DMS114 treated with DMSO at 0.1 percent for 48 hours (cell line): ENCODE data around the gene GDF15.
"Not testable (repeated sequence)": the region's sequence is repeated elsewhere in the genome, so short reads cannot be mapped to it uniquely, and the experiment has no call there.

Source experiments
- DNase-seq: peaks from one replicate; lab custom pipeline; 2025; ENCODE audit not compliant: unreplicated experiment; lab: John Stamatoyannopoulos, UW

GDF15 gene

GRCh38 chr19:18391509-18392075, 5.6 kb downstream of the GDF15 start:
- DNase-seq, result no peak

DNA sequence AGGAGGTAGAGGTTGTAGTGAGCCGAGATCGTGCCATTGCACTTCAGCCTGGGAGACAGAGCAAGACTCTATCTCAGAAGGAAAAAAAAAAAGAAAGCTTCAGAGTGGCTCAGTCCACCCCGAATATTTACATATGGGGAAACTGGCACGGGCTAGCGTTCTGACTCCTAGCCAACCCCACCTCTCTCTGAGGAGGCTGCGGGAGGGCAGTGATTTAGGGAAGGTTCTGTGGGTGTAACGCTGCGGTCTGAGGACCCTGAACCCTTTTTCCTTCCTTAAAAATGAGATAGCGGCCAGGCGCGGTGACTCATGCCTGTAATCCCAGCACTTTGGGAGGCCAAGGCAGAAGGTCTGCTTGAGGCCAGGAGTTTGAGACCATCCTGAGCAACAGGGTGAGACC, 6.5 kb downstream of the GDF15 start:
- no peak for DNase-seq

DNA sequence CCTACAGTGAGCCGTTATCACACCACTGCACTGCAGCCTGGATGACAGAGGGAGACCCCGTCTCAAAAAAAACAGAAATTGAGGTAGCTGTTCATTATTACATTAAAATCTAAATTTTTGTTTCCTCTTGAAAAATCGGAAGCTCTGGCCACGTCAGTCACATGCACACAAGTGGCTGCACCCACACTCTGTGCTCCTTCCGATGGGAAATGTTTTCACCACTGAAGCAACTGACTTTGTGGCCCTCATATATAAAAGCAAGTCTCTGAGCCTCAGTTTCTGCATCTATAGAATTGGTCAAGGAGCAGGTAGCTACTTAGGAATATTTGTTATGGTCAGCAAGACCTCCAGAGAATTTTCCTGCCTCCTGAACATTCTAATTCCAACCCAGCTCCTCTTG, 7.0 kb downstream of the GDF15 start:
- no peak for DNase-seq

GRCh38 chr19:18393836-18394235, 7.9 kb downstream of the GDF15 start:
- no peak for DNase-seq

DNA sequence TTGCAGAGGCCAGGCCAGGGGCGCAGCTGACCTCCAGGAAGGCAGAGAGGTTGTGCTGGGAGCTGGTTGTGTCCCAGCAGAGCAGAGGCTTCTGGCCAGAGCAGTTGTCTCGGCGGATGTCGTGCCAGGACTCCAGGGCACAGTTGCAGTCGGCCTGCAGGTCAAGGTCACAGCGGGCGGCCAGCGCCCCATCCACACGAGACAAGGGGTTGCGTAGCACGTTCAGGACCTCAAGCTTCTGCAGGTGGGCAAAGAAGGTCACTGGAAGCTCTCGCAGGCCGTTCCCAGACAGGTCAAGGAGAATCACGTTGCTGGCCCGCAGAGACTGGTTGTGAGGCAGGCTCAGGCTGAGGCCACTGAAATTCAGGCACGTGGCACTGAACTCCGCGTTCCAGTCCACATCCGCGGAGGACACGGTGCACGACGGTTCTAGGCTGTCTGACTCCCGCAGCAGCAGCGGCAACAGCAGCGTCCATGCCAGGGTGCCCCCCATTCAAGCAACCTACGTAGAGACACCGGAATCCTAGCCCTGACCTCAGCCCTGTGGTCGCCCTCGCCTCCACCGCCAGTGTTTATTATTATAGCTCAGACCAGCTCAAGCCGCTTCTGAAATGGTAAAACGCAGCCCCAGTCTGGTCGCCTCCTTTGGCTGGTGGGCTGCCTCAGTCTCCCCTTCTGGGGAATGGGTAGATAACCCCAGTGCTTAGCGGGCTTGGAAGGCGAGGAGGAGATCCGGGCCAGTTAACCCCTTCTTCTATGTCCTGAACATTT, 10.7 kb downstream of the GDF15 start:
- DNase-seq, result no peak

DNA sequence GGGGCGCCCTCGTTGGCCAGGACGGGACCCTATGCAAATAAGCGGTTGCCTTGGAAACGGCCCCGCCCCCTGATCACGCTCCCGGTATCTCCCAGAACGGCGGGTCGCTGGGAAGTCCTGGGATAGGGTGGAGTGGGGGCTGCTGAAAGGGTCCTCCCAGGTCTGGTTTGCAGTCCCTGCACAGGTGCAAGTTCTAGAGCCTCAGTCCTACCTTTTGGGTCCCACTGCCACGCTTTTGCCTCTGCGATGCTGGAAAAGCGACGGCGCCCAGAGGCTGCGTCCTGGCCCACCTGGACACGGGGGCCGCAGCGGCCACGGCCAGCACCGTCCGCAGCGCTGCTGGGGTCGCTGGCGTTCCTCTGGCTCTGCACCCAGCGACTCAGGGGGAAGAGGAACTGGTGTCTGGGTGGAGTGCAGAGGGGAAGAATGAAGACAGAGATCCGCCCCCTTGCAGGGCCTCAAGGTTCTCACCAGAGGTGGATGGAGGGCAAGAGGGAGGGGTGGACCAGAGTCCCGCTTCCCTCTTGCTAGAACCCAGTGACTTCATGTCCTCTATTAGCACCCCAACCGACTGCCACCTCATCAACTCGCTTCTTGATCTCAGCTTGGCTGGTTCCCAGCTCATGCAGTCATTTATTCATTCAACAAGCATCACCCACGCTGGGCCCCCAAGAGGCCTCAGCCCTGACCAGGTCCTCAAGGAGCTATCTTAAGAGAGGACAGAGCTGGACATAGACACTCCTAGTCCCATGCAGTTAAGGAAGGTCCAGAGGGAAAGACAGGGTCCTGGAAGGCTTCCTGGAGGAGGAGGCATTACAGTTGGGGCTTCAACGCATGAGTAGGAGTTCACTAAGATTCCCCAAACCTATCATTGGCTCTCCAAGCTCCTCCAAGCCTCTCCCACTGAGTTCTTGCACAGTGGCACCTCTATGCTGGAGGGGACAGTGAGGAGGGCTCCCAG, 11.6 kb downstream of the GDF15 start, which contains the start of gene LRRC25:
Gene LRRC25, minus strand, starts transcription at position 381 of the 961 bp plus-strand sequence. CDS start 659 bp downstream, outside the sequence.
- no peak for DNase-seq

DNA sequence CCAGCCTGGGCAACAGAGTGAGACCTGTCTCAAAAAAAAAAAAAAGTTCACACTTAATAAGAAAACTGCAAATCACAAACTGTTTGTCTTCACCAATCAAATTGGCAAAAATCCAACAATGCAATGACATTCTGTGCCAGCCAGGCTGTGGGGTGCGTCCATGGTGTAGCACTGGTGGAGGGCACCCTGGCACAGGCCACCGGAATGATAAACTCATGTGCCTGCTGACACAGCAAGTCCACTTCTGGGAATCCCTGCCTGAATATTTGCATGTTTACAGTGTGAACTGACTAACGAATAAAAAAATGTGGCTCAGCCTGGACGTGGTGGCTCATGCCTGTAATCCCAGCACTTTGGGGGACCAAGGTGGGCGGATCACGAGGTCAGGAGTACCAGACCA, 13.1 kb downstream of the GDF15 start:
- DNase-seq, result no peak

DNA sequence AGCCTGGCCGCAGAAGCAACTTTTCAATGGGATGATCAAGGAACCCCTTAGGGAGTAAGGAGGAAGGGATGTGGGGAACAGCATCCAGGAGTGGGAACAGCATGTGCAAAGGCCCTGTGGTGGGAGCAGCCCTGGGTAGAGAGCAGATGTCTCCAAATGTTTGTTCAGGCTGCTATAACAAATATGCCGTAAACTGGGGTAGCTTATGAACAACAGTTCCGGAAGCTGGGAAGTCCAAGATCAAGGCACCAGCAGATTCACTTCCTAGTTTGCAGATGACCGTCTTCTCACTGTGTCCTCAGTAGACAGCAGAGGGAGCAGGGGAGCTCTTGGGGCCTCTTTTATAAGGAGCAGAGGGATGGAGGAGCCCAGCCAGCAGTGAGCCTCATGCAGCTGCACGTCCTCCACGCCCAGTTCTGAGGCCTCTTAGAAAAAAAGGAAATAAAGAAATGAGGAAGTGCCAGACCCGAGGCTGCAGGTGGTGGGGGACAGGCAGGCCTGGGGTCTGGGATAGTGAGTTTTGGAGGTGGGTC, 15.7 kb downstream of the GDF15 start:
- peak; percentile 59 for DNase-seq

GRCh38 chr19:18402455-18403248, 16.7 kb downstream of the GDF15 start:
- not testable (repeated sequence) for DNase-seq

DNA sequence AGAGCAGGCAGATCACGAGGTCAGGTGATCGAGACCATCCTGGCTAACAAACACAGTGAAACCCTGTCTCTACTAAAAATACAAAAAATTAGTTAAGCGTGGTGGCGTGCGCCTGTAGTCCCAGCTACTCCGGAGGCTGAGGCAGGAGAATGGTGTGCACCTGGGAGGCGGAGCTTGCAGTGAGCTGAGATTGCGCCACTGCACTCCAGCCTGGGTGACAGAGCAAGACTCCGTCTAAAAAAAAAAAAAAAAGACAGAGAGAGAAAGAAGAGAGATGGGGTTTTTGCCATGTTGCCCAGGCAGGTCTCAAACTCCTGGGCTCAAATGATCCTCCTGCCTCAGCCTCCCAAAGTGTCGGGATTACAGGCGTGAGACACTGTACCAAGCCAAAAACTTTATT, 19.8 kb downstream of the GDF15 start:
- not testable (repeated sequence) for DNase-seq

DNA sequence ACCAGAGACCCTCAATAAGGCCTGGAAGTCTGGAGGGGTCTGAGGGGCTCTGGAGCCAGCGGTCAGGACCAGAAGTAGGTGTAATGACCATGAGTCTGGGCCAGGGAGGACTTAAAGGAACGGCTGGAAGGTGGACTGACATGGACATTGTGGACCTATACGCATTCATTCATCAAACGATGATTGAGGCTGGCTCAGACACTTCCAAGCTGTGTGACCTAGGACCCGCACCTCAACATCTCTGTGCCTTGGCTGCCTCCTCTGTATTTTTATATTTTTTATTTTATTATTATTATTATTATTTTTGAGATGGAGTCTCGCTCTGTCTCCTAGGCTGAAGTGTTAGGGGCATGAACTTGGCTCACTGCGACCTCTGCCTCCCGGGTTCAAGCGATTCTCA, 20.8 kb downstream of the GDF15 start:
- DNase-seq, result no peak

GRCh38 chr19:18408053-18408476, 22.1 kb downstream of the GDF15 start:
- no peak for DNase-seq

DNA sequence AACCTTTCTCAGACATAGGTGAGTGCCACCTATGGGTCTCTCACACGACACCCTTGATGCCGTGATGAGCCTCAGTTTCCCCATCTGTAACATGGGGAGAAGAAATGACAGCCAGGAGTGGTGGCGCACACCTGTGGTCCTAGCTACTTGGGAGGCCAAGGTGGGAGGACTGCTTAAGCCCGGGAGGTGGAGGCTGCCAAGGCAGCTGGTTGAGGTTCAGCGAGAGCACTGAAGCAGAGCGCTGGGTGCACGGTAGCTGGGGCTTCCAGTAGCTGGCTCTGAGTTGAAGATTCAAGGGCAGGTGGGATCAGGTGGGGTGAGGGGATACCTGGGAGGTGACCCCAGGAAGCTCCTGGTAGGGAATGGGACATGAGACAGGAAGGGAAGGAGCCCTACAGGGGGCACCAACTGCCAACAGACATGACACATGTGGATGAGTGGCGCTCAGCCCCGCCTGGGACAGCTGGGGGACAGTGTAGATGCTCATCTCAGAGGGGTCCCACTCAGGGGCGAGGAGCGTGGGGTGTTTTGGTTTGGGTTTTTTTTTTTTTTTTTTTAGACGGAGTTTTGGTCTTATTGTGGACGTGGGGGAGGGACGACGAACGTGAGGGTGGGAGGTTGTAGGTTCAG, 26.8 kb downstream of the GDF15 start:
- no peak for DNase-seq

DNA sequence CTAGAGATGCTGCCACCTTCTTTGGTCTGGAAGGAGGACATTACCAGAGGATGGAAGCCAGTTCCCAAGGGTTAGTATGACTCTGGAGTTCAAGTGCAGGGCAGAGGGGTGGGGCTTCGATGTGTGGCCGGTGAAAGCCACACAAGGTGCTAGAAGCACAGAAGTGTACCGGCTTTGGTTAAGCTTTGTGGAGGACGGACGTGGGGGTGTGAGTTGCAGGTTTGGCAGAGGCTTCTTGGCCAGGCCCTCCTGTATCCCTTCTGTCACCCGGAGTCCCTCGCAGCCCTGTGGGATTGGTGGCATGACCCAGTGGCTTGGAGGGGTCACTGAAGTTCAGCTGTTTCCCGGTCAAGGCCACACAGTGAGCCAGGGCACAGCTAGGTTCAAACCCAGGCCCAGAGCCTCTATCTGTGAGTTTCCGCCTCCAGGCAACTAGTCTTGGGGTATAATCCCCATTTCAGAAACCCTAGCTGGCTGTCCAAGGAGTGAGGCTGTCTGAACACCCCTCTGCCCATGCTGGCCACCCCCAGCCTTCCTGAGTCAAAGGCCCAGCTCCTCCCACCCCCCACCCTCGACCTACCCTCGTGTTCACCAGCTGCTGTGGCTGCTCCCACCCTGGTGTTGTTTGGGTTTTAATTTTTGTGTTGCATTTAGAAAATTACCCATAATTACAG, 28.7 kb downstream of the GDF15 start:
- DNase-seq, result no peak

GRCh38 chr19:18415178-18415867, 29.4 kb downstream of the GDF15 start:
- DNase-seq, result no peak

GRCh38 chr19:18416778-18417249, 30.9 kb downstream of the GDF15 start:
- peak; percentile 59 for DNase-seq

DNA sequence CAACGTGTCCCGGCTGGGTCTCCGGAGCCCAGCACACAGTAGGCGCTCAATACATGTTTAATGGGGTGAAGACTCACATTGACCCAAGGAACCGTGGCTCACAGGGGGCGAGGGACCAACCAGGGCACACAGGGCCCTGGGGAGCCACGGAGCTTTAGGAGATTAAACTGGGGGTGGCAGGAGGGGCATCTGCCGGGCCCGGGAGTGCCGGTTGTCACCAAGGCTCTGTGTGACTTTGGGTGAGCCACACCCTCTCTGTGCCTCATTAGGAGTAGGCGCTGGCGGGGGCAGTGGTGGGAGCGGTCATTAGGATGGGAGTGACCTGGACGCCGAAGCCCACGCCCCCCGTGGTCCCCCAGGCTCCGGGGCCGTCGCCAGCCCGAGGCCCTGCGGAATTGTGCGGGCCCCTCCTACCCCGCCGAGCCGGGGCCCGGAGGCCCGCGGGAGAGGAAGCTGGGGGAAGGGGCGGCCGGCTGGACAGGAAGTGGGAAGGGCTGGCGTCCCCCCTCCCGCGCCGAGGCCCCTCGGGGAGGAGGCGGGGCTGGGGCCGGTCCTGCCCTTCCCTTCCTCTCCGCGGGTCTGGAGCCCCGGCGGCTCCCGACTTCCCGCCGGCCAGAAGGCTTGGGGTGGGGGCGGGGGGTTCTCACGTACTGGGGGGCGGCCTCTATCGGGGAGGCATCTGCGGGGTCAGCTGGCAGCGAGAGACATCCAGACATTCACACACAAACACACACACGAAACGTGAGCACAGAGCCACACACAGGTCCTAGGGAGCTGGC, 31.5 kb downstream of the GDF15 start:
- DNase-seq, result peak; percentile 55

- no peak for DNase-seq
These were observed 32.1 kb downstream of the GDF15 start for GRCh38 chr19:18418029-18418482.
